ENCODE data around the gene COL28A1. TPM values are rescaled to one million over a fixed set of nuclear protein-coding genes. Genes with fewer than 3 reads are reported as not detected.

Gene COL28A1
- polyA plus RNA-seq, 3 donors = not detected

DNA sequence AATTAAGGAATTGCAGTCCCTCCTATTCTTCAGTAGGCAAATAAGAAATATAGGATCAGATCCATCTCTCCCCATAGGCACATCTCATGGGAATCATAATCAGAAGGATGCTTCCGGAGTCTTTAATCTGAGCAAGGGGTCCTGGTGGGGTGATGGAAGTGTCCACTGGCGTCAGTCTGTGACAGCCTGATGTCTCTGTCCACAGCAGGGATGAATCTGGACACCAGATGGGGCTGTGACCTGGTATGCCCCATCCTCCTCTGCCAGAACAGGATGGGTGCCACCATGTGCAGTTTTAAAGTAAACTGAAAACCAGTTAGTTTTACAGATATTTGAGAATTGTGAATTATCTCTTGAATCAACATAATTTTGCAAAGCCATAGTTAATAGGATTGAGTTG, 204.7 kb downstream of the COL28A1 start:
- intact Hi-C loops (cut with micrococcal nuclease) = no loop called here
- no peaks in the 10 kb centered on the region for H3K9me3 ChIP-seq (replicated peaks in 1 of 2; ENCODE audit: control insufficient read depth in 1 of 2, insufficient read depth in 1 of 2, low read length in 2 of 2)
- no peaks in the 10 kb centered on the region for H3K36me3 ChIP-seq (replicated peaks in 1 of 2; ENCODE audit: control insufficient read depth in 1 of 2, insufficient read depth in 2 of 2, low read length in 2 of 2)
- H3K36me3 Mint-ChIP-seq = no peaks in the 10 kb centered on the region
- H3K27ac ChIP-seq (ENCODE audit: low read depth in 1 of 2, low read length in 2 of 2) = no peak overlapping the region
- H3K27ac Mint-ChIP-seq = no peak overlapping the region
- DNase-seq = no peak
- no peak overlapping the region for H3K4me3 ChIP-seq (replicated peaks in 1 of 3; ENCODE audit: low read depth in 2 of 3, low read length in 3 of 3)
- no peak overlapping the region for H2AFZ ChIP-seq (ENCODE audit: insufficient read depth, low read depth, low read length, poor library complexity, severe bottlenecking)
- no peaks in the 10 kb centered on the region for H3K4me1 Mint-ChIP-seq
- no peaks in the 10 kb centered on the region for H3K4me1 ChIP-seq (ENCODE audit: control insufficient read depth in 1 of 2, insufficient read depth in 2 of 2, low read length in 2 of 2)
- no peak overlapping the region for H3K4me2 ChIP-seq (replicated peaks; ENCODE audit: extremely low read depth, low read length, poor library complexity, severe bottlenecking)
- no peak overlapping the region for H3K9ac ChIP-seq (ENCODE audit: insufficient read depth, low read length, poor library complexity, severe bottlenecking)
- TF ChIP-seq, protein P1, sequence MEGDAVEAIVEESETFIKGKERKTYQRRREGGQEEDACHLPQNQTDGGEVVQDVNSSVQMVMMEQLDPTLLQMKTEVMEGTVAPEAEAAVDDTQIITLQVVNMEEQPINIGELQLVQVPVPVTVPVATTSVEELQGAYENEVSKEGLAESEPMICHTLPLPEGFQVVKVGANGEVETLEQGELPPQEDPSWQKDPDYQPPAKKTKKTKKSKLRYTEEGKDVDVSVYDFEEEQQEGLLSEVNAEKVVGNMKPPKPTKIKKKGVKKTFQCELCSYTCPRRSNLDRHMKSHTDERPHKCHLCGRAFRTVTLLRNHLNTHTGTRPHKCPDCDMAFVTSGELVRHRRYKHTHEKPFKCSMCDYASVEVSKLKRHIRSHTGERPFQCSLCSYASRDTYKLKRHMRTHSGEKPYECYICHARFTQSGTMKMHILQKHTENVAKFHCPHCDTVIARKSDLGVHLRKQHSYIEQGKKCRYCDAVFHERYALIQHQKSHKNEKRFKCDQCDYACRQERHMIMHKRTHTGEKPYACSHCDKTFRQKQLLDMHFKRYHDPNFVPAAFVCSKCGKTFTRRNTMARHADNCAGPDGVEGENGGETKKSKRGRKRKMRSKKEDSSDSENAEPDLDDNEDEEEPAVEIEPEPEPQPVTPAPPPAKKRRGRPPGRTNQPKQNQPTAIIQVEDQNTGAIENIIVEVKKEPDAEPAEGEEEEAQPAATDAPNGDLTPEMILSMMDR (IDR thresholded peaks at IDR 0.05) = peak; percentile 8
- no peaks in the 10 kb centered on the region for H3K27me3 ChIP-seq (ENCODE audit: control insufficient read depth in 2 of 2, insufficient read depth in 2 of 2, low read length in 2 of 2)
- H3K9me3 Mint-ChIP-seq = peaks cover 0 to under 1% (median 0%) of the 10 kb centered on the region in 7 donors
- H4K20me1 ChIP-seq (ENCODE audit: insufficient read depth, low read length) = no peaks in the 10 kb centered on the region
- H3K79me2 ChIP-seq (ENCODE audit: insufficient read depth, low read length) = no peaks in the 10 kb centered on the region
- H3K4me3 Mint-ChIP-seq = no peak overlapping the region
- peaks cover 0 to 1% (median 0%) of the 10 kb centered on the region in 3 donors for H3K27me3 Mint-ChIP-seq (ENCODE audit: low read depth in 3 of 3)
- 73% methylated on average over 1 of the region's 2 CpGs for WGBS (ENCODE audit: insufficient coverage)

DNA sequence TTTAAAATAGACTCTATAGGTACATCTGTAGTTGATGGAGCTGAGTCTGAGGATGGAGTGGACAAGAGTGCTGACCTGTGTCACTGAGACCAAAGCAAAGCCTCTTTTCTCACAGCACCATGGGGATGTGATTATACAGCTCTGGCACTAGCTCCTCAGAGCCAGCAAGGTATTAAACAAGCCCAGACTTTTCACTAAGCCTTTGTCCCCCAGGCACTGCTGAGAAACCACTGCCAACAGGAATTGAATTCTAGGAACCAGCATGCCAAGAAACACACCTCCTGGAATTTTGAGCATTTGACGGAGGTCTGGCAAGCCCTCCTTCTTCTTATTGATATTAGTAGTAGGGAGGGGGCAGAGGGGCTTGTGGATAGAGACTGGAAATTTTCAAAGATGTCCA, 206.3 kb downstream of the COL28A1 start:
- no peaks in the 10 kb centered on the region for H3K36me3 ChIP-seq (replicated peaks in 1 of 2; ENCODE audit: control insufficient read depth in 1 of 2, insufficient read depth in 2 of 2, low read length in 2 of 2)
- no peaks in the 10 kb centered on the region for H3K36me3 Mint-ChIP-seq
- WGBS (ENCODE audit: insufficient coverage) = no CpG with 5 or more reads among the region's 1 CpG
- H3K27me3 ChIP-seq (ENCODE audit: control insufficient read depth in 2 of 2, insufficient read depth in 2 of 2, low read length in 2 of 2) = no peaks in the 10 kb centered on the region
- no peak overlapping the region for H3K27ac ChIP-seq (ENCODE audit: low read depth in 1 of 2, low read length in 2 of 2)
- DNase-seq = no peak
- H3K9me3 Mint-ChIP-seq = peaks cover 0 to 3% (median 0%) of the 10 kb centered on the region in 7 donors
- no peak overlapping the region for H3K4me3 Mint-ChIP-seq
- no peaks in the 10 kb centered on the region for H3K9me3 ChIP-seq (replicated peaks in 1 of 2; ENCODE audit: control insufficient read depth in 1 of 2, insufficient read depth in 1 of 2, low read length in 2 of 2)
- H3K79me2 ChIP-seq (ENCODE audit: insufficient read depth, low read length) = no peaks in the 10 kb centered on the region
- no peak overlapping the region for H3K27ac Mint-ChIP-seq
- no peak overlapping the region for H2AFZ ChIP-seq (ENCODE audit: insufficient read depth, low read depth, low read length, poor library complexity, severe bottlenecking)
- H4K20me1 ChIP-seq (ENCODE audit: insufficient read depth, low read length) = no peaks in the 10 kb centered on the region
- TF ChIP-seq, protein P1 (IDR thresholded peaks at IDR 0.05) = no peak
- no peaks in the 10 kb centered on the region for H3K4me1 Mint-ChIP-seq
- no peaks in the 10 kb centered on the region for H3K4me1 ChIP-seq (ENCODE audit: control insufficient read depth in 1 of 2, insufficient read depth in 2 of 2, low read length in 2 of 2)
- no peak overlapping the region for H3K4me3 ChIP-seq (replicated peaks in 1 of 3; ENCODE audit: low read depth in 2 of 3, low read length in 3 of 3)
- intact Hi-C loops (cut with micrococcal nuclease) = no loop called here
- no peak overlapping the region for H3K4me2 ChIP-seq (replicated peaks; ENCODE audit: extremely low read depth, low read length, poor library complexity, severe bottlenecking)
- H3K27me3 Mint-ChIP-seq (ENCODE audit: low read depth in 3 of 3) = peaks cover 0 to 2% (median 1%) of the 10 kb centered on the region in 3 donors
- H3K9ac ChIP-seq (ENCODE audit: insufficient read depth, low read length, poor library complexity, severe bottlenecking) = no peak overlapping the region
